Activated T-helper 17 cell treated with anti-CD3 and anti-CD28 coated beads, Interleukin-2, amount 50 U/mL, for 72 hours (primary cell): ENCODE measurements around the gene CALCB. TPM values are rescaled to one million over a fixed set of nuclear protein-coding genes. Genes with fewer than 3 reads are reported as not detected.
"Not testable (repeated sequence)": the region's sequence is repeated elsewhere in the genome, so short reads cannot be mapped to it uniquely, and the experiment has no call there.

Experiments used
- ATAC-seq: fragments of 150-1000 bp; cut with Tn5 transposase; replicated peaks from 2 replicates; pipeline ENCODE4 v1.10.0; 2021; ENCODE audit warnings: mild to moderate bottlenecking, moderate library complexity
- H3K27ac Mint-ChIP-seq: one replicate; pipeline ENCODE4 v1.8.0; 2022; ENCODE audit warnings: mixed read lengths
- H3K27me3 Mint-ChIP-seq: one replicate; pipeline ENCODE4 v1.8.0; 2022; ENCODE audit warnings: mixed read lengths
- H3K36me3 Mint-ChIP-seq: one replicate; pipeline ENCODE4 v1.8.0; 2022; ENCODE audit warnings: low read depth, mild to moderate bottlenecking, mixed read lengths
- H3K4me1 Mint-ChIP-seq: one replicate; pipeline ENCODE4 v1.8.0; 2022; ENCODE audit warnings: mixed read lengths
- H3K4me3 Mint-ChIP-seq: one replicate; pipeline ENCODE4 v1.8.0; 2022; ENCODE audit warnings: mild to moderate bottlenecking, mixed read lengths
- H3K9me3 Mint-ChIP-seq: one replicate; pipeline ENCODE4 v1.8.0; 2022; ENCODE audit warnings: mixed read lengths
- total RNA-seq, 2 donors: library from RNA; stranded (reverse); gene quantifications; one replicate each; pipeline ENCODE4 v1.2.3, GENCODE V29; 2022

Gene CALCB, protein sequence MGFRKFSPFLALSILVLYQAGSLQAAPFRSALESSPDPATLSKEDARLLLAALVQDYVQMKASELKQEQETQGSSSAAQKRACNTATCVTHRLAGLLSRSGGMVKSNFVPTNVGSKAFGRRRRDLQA
- 1 to 10 TPM in 1 of 2 donors, under 1 TPM in 1; 0.56 to 1.3 TPM for total RNA-seq

DNA sequence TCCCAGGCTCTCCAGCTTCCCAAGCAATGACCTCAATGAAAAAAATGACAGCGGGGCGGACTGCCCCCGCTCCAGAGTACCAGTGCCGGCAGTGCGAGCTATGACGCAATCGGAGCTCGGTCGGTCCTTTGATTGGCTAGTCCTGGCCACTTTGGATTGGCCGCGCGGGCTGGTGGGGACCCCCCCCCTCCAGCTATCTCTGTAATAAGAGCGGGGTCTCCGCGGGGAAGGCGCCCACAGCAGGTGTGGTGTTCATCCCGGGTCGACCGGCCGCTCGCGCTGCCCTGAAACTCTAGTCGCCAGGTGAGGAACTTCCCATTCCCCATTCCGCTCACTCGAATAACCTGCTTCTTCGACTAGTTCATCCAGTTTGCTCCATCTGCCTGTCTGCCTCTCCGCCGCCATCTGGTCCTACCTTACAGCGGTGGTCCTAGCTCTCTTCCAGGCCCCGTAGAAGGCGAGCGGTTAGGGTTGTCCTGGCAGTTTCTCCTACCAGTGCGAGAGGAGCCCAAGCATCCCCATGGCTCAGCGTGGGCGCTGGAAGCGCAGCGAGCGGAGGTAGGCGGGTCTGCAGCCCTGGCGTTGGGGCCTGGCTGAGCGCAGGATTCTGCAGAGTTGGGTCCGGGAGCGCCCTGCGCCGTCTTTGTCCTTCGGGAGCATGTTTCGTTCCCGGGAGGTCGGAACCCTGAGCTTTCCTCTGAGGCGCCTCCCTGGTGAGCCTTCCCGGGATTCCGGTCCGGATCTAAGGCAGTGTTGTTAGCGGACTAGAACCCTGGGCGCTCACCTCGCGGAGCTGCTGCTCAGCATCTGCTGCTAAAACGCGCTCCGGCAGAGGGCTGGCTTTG is at the start of gene CALCB:
TSS of gene CALCB (plus strand) at position 233 of the 845 bp plus-strand sequence. CDS start 1,126 bp downstream, outside the sequence.
- Mint-ChIP-seq H3K4me3 (peak within 1 kb of the TSS; percentile 85), H3K27me3 (peaks cover 6% of the 10 kb centered on the region), H3K9me3 (no peaks in the 10 kb centered on the region), H3K4me1 (no peaks in the 10 kb centered on the region), H3K36me3 (no peaks in the 10 kb centered on the region), H3K27ac (peak within 1 kb of the TSS; percentile 56)
- peak; percentile 34 for ATAC-seq

DNA sequence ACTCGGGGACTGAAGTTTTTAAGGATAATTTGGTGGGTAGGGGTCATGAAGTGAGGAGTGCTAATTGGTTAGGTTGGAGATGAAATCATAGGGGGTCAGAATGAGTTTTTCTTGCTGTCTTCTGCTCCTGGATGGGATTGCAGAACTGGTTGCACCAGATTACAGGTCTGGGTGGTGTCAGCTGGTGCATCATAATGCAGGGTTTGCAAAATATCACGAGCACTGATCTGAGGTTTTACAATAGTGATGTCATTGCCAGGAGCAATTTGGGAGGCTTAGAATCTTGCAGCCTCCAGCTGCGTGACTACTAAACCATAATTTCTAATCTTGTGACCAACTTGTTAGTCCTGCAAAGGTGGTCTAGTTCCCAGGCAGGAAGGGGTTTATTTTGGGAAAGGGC is 46.4 kb upstream of the CALCB start:
- H3K27me3 Mint-ChIP-seq, result no peaks in the 10 kb centered on the region
- no peak overlapping the region for H3K4me3 Mint-ChIP-seq
- no peaks in the 10 kb centered on the region for H3K4me1 Mint-ChIP-seq
- ATAC-seq, result no peak
- H3K27ac Mint-ChIP-seq, result no peak overlapping the region
- H3K36me3 Mint-ChIP-seq, result no peaks in the 10 kb centered on the region
- no peaks in the 10 kb centered on the region for H3K9me3 Mint-ChIP-seq

DNA sequence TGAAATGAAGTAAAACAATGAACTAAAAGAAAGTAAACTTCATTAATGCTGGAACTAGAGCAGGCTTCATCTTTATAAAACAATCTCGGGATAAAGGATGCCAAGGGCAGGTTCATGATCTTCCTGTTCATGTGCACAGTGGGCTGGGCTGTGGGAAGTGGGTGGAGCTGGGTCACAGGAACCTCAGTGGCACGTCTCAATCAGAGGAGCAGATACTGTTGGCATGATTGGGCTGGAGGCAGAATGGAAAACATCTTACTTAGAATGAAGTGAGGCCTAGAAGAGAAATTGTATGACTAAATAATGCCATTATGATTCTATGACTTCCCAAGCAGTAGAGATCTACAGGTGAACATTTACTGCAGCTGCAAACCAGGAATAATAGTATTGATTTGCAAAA is 45.4 kb upstream of the CALCB start:
- Mint-ChIP-seq H3K36me3 (no peaks in the 10 kb centered on the region), H3K9me3 (no peaks in the 10 kb centered on the region), H3K27ac (no peak overlapping the region), H3K27me3 (no peaks in the 10 kb centered on the region), H3K4me3 (no peak overlapping the region), H3K4me1 (no peaks in the 10 kb centered on the region)
- ATAC-seq, result no peak

DNA sequence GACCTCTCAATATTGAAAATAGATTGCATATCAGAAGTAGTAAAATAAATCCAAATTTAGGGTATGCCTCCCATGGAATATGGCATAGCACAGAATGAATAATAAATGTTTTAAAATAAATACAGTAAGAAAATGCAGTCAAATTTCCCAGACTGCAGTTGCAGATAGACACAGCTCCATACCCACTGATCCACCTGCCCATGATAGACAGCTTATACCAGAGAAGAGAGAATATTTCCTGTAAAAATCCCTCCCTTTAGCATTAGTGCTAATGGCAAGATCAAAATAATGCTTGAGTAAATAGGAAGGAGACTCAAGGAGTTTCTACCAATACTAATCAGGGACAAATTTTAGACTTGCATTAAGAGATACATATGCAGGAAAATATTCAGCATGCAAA is 45.0 kb upstream of the CALCB start:
- Mint-ChIP-seq H3K4me1 (no peaks in the 10 kb centered on the region), H3K4me3 (no peak overlapping the region), H3K27me3 (peaks cover 3% of the 10 kb centered on the region), H3K27ac (no peak overlapping the region), H3K36me3 (no peaks in the 10 kb centered on the region), H3K9me3 (no peaks in the 10 kb centered on the region)
- ATAC-seq, result no peak

GRCh38 chr11:15031945-15032344 is 41.4 kb upstream of the CALCB start:
- not testable (repeated sequence) for H3K27me3 Mint-ChIP-seq, H3K4me1 Mint-ChIP-seq, H3K9me3 Mint-ChIP-seq, H3K4me3 Mint-ChIP-seq, ATAC-seq, H3K27ac Mint-ChIP-seq, H3K36me3 Mint-ChIP-seq

GRCh38 chr11:15034687-15035267 is 38.6 kb upstream of the CALCB start:
- no peaks in the 10 kb centered on the region for H3K4me1 Mint-ChIP-seq
- ATAC-seq, result no peak
- H3K4me3 Mint-ChIP-seq, result no peak overlapping the region
- no peaks in the 10 kb centered on the region for H3K9me3 Mint-ChIP-seq
- no peak overlapping the region for H3K27ac Mint-ChIP-seq
- no peaks in the 10 kb centered on the region for H3K36me3 Mint-ChIP-seq
- H3K27me3 Mint-ChIP-seq, result peaks cover 7% of the 10 kb centered on the region

DNA sequence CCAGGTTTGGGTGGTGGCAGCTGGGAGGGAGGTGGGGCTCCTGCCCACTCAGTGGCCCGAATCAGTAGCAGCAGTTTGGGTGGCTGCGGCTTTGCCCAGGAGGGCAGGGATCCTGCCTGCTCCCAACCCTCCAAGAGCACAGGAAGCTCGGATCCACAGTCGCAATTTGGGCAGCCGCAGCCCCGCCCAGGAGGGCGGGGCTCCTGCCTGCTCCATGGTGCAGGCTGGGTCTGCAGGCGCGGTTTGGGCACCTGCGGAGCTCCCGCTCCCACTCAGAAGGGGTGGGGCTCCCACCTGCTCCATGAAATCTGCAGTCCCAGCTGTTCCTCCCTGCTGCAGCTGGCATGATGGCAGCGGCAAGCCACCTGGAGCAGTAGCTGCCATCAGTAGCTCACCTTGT is 38.1 kb upstream of the CALCB start:
- H3K4me3 Mint-ChIP-seq, result no peak overlapping the region
- H3K27me3 Mint-ChIP-seq, result peaks cover 7% of the 10 kb centered on the region
- no peak for ATAC-seq

GRCh38 chr11:15038963-15039362 is 34.4 kb upstream of the CALCB start:
- Mint-ChIP-seq H3K4me1 (no peaks in the 10 kb centered on the region), H3K27me3 (peaks cover 4% of the 10 kb centered on the region), H3K36me3 (no peaks in the 10 kb centered on the region), H3K9me3 (no peaks in the 10 kb centered on the region), H3K4me3 (no peak overlapping the region), H3K27ac (no peak overlapping the region)
- no peak for ATAC-seq

More for the DNA sequence above, 38.1 kb upstream of the CALCB start:
- Mint-ChIP-seq H3K27ac (no peak overlapping the region), H3K36me3 (no peaks in the 10 kb centered on the region), H3K4me1 (no peaks in the 10 kb centered on the region), H3K9me3 (no peaks in the 10 kb centered on the region)

GRCh38 chr11:15045209-15045608 is 28.2 kb upstream of the CALCB start:
- H3K27me3 Mint-ChIP-seq, result no peaks in the 10 kb centered on the region
- no peaks in the 10 kb centered on the region for H3K4me1 Mint-ChIP-seq
- H3K4me3 Mint-ChIP-seq, result no peak overlapping the region
- ATAC-seq, result no peak
- no peak overlapping the region for H3K27ac Mint-ChIP-seq
- H3K36me3 Mint-ChIP-seq, result no peaks in the 10 kb centered on the region
- no peaks in the 10 kb centered on the region for H3K9me3 Mint-ChIP-seq

- H3K4me1 Mint-ChIP-seq, result no peaks in the 10 kb centered on the region
- no peaks in the 10 kb centered on the region for H3K9me3 Mint-ChIP-seq
- H3K4me3 Mint-ChIP-seq, result no peak overlapping the region
- no peaks in the 10 kb centered on the region for H3K27me3 Mint-ChIP-seq
- H3K36me3 Mint-ChIP-seq, result no peaks in the 10 kb centered on the region
- no peak for ATAC-seq
- no peak overlapping the region for H3K27ac Mint-ChIP-seq
These were observed 27.5 kb upstream of the CALCB start for GRCh38 chr11:15045891-15046290.

- not testable (repeated sequence) for H3K27ac Mint-ChIP-seq, H3K4me1 Mint-ChIP-seq, ATAC-seq, H3K36me3 Mint-ChIP-seq, H3K4me3 Mint-ChIP-seq, H3K27me3 Mint-ChIP-seq, H3K9me3 Mint-ChIP-seq
These were observed 26.7 kb upstream of the CALCB start for GRCh38 chr11:15046673-15047072.

- Mint-ChIP-seq H3K4me3 (no peak overlapping the region), H3K9me3 (no peaks in the 10 kb centered on the region), H3K4me1 (no peaks in the 10 kb centered on the region), H3K27me3 (peaks cover 3% of the 10 kb centered on the region), H3K27ac (no peak overlapping the region), H3K36me3 (no peaks in the 10 kb centered on the region)
- no peak for ATAC-seq
These were observed 24.8 kb upstream of the CALCB start for GRCh38 chr11:15048616-15049015.

- Mint-ChIP-seq H3K4me3 (no peak overlapping the region), H3K36me3 (no peaks in the 10 kb centered on the region), H3K4me1 (no peaks in the 10 kb centered on the region), H3K9me3 (no peaks in the 10 kb centered on the region), H3K27me3 (peaks cover 7% of the 10 kb centered on the region), H3K27ac (no peak overlapping the region)
- ATAC-seq, result peak; percentile 84
These were observed 20.2 kb upstream of the CALCB start for GRCh38 chr11:15053191-15053685.

- H3K9me3 Mint-ChIP-seq, result no peaks in the 10 kb centered on the region
- ATAC-seq, result no peak
- H3K4me1 Mint-ChIP-seq, result no peaks in the 10 kb centered on the region
- peaks cover 7% of the 10 kb centered on the region for H3K27me3 Mint-ChIP-seq
- no peaks in the 10 kb centered on the region for H3K36me3 Mint-ChIP-seq
- H3K4me3 Mint-ChIP-seq, result no peak overlapping the region
- no peak overlapping the region for H3K27ac Mint-ChIP-seq
These were observed 17.6 kb upstream of the CALCB start for GRCh38 chr11:15055620-15056356.
